ENCODE data around the gene UMODL1.
A peak's percentile ranks its signal among the peaks of the same experiment; 100 is the strongest.

The UMODL1 gene

GRCh38 chr21:42040411-42041180 is 30.5 kb upstream of the UMODL1 start:
- no peak for DNase-seq

- DNase-seq = no peak
Measured at GRCh38 chr21:42041246-42041645, 29.9 kb upstream of the UMODL1 start.

GRCh38 chr21:42041711-42042110 is 29.4 kb upstream of the UMODL1 start:
- DNase-seq = no peak

GRCh38 chr21:42042651-42043050 is 28.5 kb upstream of the UMODL1 start:
- no peak for DNase-seq

- DNase-seq = no peak
Measured at GRCh38 chr21:42043201-42043895, 27.8 kb upstream of the UMODL1 start.

GRCh38 chr21:42043961-42044360 is 27.2 kb upstream of the UMODL1 start:
- DNase-seq = no peak

- no peak for DNase-seq
Measured at GRCh38 chr21:42044871-42045495, 26.1 kb upstream of the UMODL1 start.

GRCh38 chr21:42047821-42048613 is 23.1 kb upstream of the UMODL1 start:
- DNase-seq = no peak

- no peak for DNase-seq
Measured at GRCh38 chr21:42048870-42049577, 22.1 kb upstream of the UMODL1 start.

GRCh38 chr21:42049578-42050430 is 21.3 kb upstream of the UMODL1 start:
- no peak for DNase-seq

- DNase-seq = peak; percentile 79
Measured at GRCh38 chr21:42051788-42052187, 19.3 kb upstream of the UMODL1 start.

- DNase-seq = no peak
Measured at GRCh38 chr21:42055425-42055824, 15.7 kb upstream of the UMODL1 start.

GRCh38 chr21:42056468-42056867 is 14.6 kb upstream of the UMODL1 start:
- no peak for DNase-seq

GRCh38 chr21:42056996-42057689 is 14.0 kb upstream of the UMODL1 start:
- no peak for DNase-seq

- DNase-seq = no peak
Measured at GRCh38 chr21:42057851-42058437, 13.2 kb upstream of the UMODL1 start.

- DNase-seq = no peak
Measured at GRCh38 chr21:42058631-42059111, 12.4 kb upstream of the UMODL1 start.

- DNase-seq = no peak
Measured at GRCh38 chr21:42059141-42059540, 12.0 kb upstream of the UMODL1 start.

GRCh38 chr21:42059721-42060120 is 11.4 kb upstream of the UMODL1 start:
- DNase-seq = no peak

- no peak for DNase-seq
Measured at GRCh38 chr21:42060166-42060565, 11.0 kb upstream of the UMODL1 start.

Measured in GDM1 (cell line).